A673 (cell line): ENCODE data around the gene HBQ1. TPM values are rescaled to one million over a fixed set of nuclear protein-coding genes. Genes with fewer than 3 reads are reported as not detected.
"Not testable (repeated sequence)": the region's sequence is repeated elsewhere in the genome, so short reads cannot be mapped to it uniquely, and the experiment has no call there.

Source experiments
- BruUV-seq: library from RNA; stranded (reverse); fragments of 400-500 nt; replicated peaks from 2 replicates; lab custom pipeline; 2021; lab: Mats Ljungman, UMichigan
- CTCF ChIA-PET: fragments of 300-600 bp; sonication (Branson Sonifier 250); formaldehyde crosslinking; loops from one replicate; lab custom pipeline; 2022; ENCODE audit warnings: antibody characterized with exemption; lab: Charles Lee
- POLR2A ChIA-PET: fragments of 300-600 bp; sonication (Branson Sonifier 250); formaldehyde crosslinking; loops from one replicate; lab custom pipeline; 2022; ENCODE audit warnings: antibody characterized with exemption; ENCODE audit not compliant: low non-redundant PET; lab: Charles Lee
- DNase-seq: peaks from one replicate; pipeline ENCODE4 v3.0.0-alpha.2; 2015; ENCODE audit warnings: low spot score
- H3K27ac ChIP-seq: fragments of 200-600 bp; sonication (generic); 2 replicates; pipeline ENCODE4 v1.5.1; 2016; ENCODE audit warnings: mixed run types, low read depth, mild to moderate bottlenecking, mixed read lengths, antibody characterized with exemption, low read length; ENCODE audit not compliant: poor library complexity, severe bottlenecking
- H3K27me3 ChIP-seq: fragments of 200-600 bp; sonication (generic); replicated peaks from 2 replicates; pipeline ENCODE4 v1.6.1; 2017; ENCODE audit warnings: mixed run types, low read depth, mild to moderate bottlenecking, mixed read lengths, antibody characterized with exemption, low read length; ENCODE audit not compliant: insufficient read depth, poor library complexity
- H3K36me3 ChIP-seq: fragments of 200-600 bp; sonication (generic); 2 replicates; pipeline ENCODE4 v1.6.1; 2016; ENCODE audit warnings: mixed run types, mild to moderate bottlenecking, mixed read lengths, antibody characterized with exemption, low read length; ENCODE audit not compliant: insufficient read depth, poor library complexity, severe bottlenecking
- H3K4me1 ChIP-seq: fragments of 200-600 bp; sonication (generic); 2 replicates; pipeline ENCODE4 v1.6.1; 2017; ENCODE audit warnings: mixed run types, mild to moderate bottlenecking, mixed read lengths, antibody characterized with exemption, low read length; ENCODE audit not compliant: insufficient read depth, poor library complexity, severe bottlenecking
- H3K4me3 ChIP-seq: fragments of 200-600 bp; sonication (generic); 2 replicates; pipeline ENCODE4 v1.5.1; 2016; ENCODE audit warnings: low read depth, mixed run types, mild to moderate bottlenecking, mixed read lengths, low read length; ENCODE audit not compliant: poor library complexity, severe bottlenecking
- H3K9me3 ChIP-seq: fragments of 200-600 bp; sonication (generic); 2 replicates; pipeline ENCODE4 v1.6.1; 2016; ENCODE audit warnings: mixed run types, low read depth, mild to moderate bottlenecking, mixed read lengths, antibody characterized with exemption, low read length; ENCODE audit not compliant: poor library complexity, severe bottlenecking
- CTCF ChIP-seq: fragments of 300-800, 200-600 bp; sonication (generic); conservative IDR thresholded peaks from 2 replicates; pipeline ENCODE4 v1.5.1; 2017; ENCODE audit warnings: low read depth, mild to moderate bottlenecking, antibody characterized with exemption, low read length, moderate library complexity, mixed read lengths
- EZH2 ChIP-seq: fragments of 200-600 bp; sonication (generic); IDR thresholded peaks from 2 replicates; pipeline ENCODE4 v1.6.1; 2017; ENCODE audit warnings: borderline replicate concordance, low read depth, mild to moderate bottlenecking, mixed read lengths, antibody characterized with exemption, low read length; ENCODE audit not compliant: poor library complexity, severe bottlenecking
- intact Hi-C: fragments of 100-400 bp; cut with micrococcal nuclease; formaldehyde crosslinking; loops from one replicate; pipeline ENCODE4 v1.10.0; 2022; ENCODE audit not compliant: unreplicated experiment
- total RNA-seq: library from RNA; stranded (reverse); gene quantifications from 2 replicates; pipeline ENCODE4 v1.2.3, GENCODE V29; 2021

Gene HBQ1
- total RNA-seq, 1 experiment from 2014 or later, result 1.2 TPM

- H3K4me3 ChIP-seq, result peak overlapping the region; percentile 57
- TF ChIP-seq CTCF (no peak), EZH2 (no peak)
- H3K27ac ChIP-seq, result no peak overlapping the region
- POLR2A ChIA-PET, result no interaction called here
- CTCF ChIA-PET, result no interaction called here
- no peaks in the 10 kb centered on the region for H3K27me3 ChIP-seq
- intact Hi-C loops, result no loop called here
- no TSS peak for BruUV-seq
- H3K36me3 ChIP-seq, result no peaks in the 10 kb centered on the region
- DNase-seq, result no peak
- H3K4me1 ChIP-seq, result no peaks in the 10 kb centered on the region
- H3K9me3 ChIP-seq, result no peaks in the 10 kb centered on the region
Observed at GRCh38 chr16:155031-155398, 25.2 kb upstream of the HBQ1 start.

- H3K27me3 ChIP-seq, result no peaks in the 10 kb centered on the region
- TF ChIP-seq CTCF (no peak), EZH2 (no peak)
- H3K27ac ChIP-seq, result no peak overlapping the region
- POLR2A ChIA-PET, result interaction anchor here (0.6 kb wide), 1 partner anchor 238 kb away, joined by 3 read pairs; the partner anchor contains the start of gene NME4
- CTCF ChIA-PET, result no interaction called here
- intact Hi-C loops, result no loop called here
- BruUV-seq, result no TSS peak
- H3K4me1 ChIP-seq, result no peaks in the 10 kb centered on the region
- no peaks in the 10 kb centered on the region for H3K36me3 ChIP-seq
- H3K4me3 ChIP-seq, result no peak overlapping the region
- H3K9me3 ChIP-seq, result no peaks in the 10 kb centered on the region
- no peak for DNase-seq
Observed at GRCh38 chr16:159136-159849, 21.0 kb upstream of the HBQ1 start.

- H3K36me3 ChIP-seq, H3K9me3 ChIP-seq, H3K27me3 ChIP-seq, BruUV-seq, DNase-seq, intact Hi-C loops, POLR2A ChIA-PET, CTCF ChIA-PET, H3K4me3 ChIP-seq, H3K4me1 ChIP-seq, H3K27ac ChIP-seq: not testable (repeated sequence)
Observed at GRCh38 chr16:160242-160641, 20.0 kb upstream of the HBQ1 start.

GRCh38 chr16:160691-161190 lies 19.5 kb upstream of the HBQ1 start:
- no TSS peak for BruUV-seq
- H3K27ac ChIP-seq, result no peak overlapping the region
- intact Hi-C loops, result no loop called here
- no peaks in the 10 kb centered on the region for H3K36me3 ChIP-seq
- TF ChIP-seq CTCF (no peak), EZH2 (no peak)
- POLR2A ChIA-PET, result no interaction called here
- CTCF ChIA-PET, result no interaction called here
- no peaks in the 10 kb centered on the region for H3K9me3 ChIP-seq
- H3K4me1 ChIP-seq, result peaks cover 6% of the 10 kb centered on the region
- DNase-seq, result no peak
- H3K4me3 ChIP-seq, result no peak overlapping the region
- peaks cover 5% of the 10 kb centered on the region for H3K27me3 ChIP-seq
